Gastroesophageal sphincter (tissue), 3 donors: ENCODE measurements around the gene SMIM15.

ENCODE experiments used
- EP300 ChIP-seq: sonication (generic); formaldehyde crosslinking; IDR thresholded peaks from one replicate; pipeline ENCODE4 v1.6.1; 2017; ENCODE audit warnings: antibody characterized with exemption, mild to moderate bottlenecking
- POLR2A ChIP-seq, 2 donors: fragments of 450-650 bp; IDR thresholded peaks; one replicate each; pipeline ENCODE4 v1.6.1; 2017; ENCODE audit warnings: antibody characterized with exemption in 2 of 2, mild to moderate bottlenecking in 2 of 2, moderate library complexity in 1 of 2
- POLR2AphosphoS5 ChIP-seq: sonication (generic); formaldehyde crosslinking; IDR thresholded peaks from one replicate; pipeline ENCODE4 v1.6.1; 2017; ENCODE audit warnings: antibody characterized with exemption
- TF ChIP-seq, protein P1 (sequence below), 4 experiments: fragments of 200-600 bp in 2 of 4; fragments of 450-650 bp in 2 of 4; sonication (generic) in 1 of 4; IDR thresholded peaks; one replicate each; pipeline ENCODE4 v1.5.1; 2017 to 2019; ENCODE audit warnings: antibody characterized with exemption in 4 of 4, mild to moderate bottlenecking in 2 of 4, moderate library complexity in 2 of 4

DNA sequence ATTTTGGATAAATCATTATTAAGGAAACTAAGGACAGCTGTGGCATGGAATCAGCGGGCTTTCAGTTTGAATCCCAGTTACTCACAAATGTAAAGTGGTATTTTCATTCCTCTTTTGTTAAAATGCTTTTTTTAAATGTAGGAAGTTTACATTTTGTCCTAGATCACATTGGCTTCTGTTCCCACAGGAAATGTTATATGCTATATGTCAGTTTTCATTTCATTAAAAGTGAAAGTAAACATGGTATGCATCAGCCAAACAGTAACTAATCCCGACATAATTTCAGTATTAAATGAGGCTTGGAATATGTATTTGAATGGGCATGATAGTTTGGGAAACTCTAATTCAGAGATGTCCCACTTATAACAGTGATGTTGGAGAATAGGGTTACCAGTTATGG, 18.6 kb upstream of the SMIM15 start:
- TF ChIP-seq, protein P1, sequence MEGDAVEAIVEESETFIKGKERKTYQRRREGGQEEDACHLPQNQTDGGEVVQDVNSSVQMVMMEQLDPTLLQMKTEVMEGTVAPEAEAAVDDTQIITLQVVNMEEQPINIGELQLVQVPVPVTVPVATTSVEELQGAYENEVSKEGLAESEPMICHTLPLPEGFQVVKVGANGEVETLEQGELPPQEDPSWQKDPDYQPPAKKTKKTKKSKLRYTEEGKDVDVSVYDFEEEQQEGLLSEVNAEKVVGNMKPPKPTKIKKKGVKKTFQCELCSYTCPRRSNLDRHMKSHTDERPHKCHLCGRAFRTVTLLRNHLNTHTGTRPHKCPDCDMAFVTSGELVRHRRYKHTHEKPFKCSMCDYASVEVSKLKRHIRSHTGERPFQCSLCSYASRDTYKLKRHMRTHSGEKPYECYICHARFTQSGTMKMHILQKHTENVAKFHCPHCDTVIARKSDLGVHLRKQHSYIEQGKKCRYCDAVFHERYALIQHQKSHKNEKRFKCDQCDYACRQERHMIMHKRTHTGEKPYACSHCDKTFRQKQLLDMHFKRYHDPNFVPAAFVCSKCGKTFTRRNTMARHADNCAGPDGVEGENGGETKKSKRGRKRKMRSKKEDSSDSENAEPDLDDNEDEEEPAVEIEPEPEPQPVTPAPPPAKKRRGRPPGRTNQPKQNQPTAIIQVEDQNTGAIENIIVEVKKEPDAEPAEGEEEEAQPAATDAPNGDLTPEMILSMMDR (IDR thresholded peaks at IDR 0.05) = no peak
- no peak for TF ChIP-seq EP300
- no peak for TF ChIP-seq POLR2A (IDR thresholded peaks at IDR 0.05)
- no peak for TF ChIP-seq POLR2AphosphoS5
